H1 (cell line): ENCODE data around the gene ICA1. TPM values are rescaled to one million over a fixed set of nuclear protein-coding genes. Genes with fewer than 3 reads are reported as not detected.
"Not testable (repeated sequence)": the region's sequence is repeated elsewhere in the genome, so short reads cannot be mapped to it uniquely, and the experiment has no call there.

ENCODE experiments used
- CTCF ChIA-PET: fragments of 300-600 bp; sonication (Branson Sonifier 250); formaldehyde crosslinking; loops from one replicate; lab custom pipeline; 2021; ENCODE audit not compliant: partially characterized antibody; lab: Charles Lee
- POLR2A ChIA-PET: fragments of 300-600 bp; sonication (Branson Sonifier 250); formaldehyde crosslinking; loops from one replicate; lab custom pipeline; 2021; ENCODE audit warnings: inconsistent platforms; ENCODE audit not compliant: partially characterized antibody; lab: Charles Lee
- DNase-seq, 2 experiments: peaks; one replicate each; pipeline versions ENCODE4 v3.0.0 to v3.0.0-alpha.2; 2010 to 2022; ENCODE audit warnings: low spot score in 2 of 2, low read depth in 1 of 2, mixed read lengths in 1 of 2
- FAIRE-seq: peaks from 2 replicates; lab custom pipeline; 2011; peaks lifted over from hg19 to GRCh38; lab: Jason Lieb, UNC
- H2AFZ ChIP-seq: 2 replicates; pipeline ENCODE4 v1.8.1; 2012; ENCODE audit warnings: low read length, inconsistent platforms
- H2AK5ac ChIP-seq: 2 replicates; pipeline ENCODE4 v1.6.1; 2013; ENCODE audit warnings: low read depth, low read length
- H2BK120ac ChIP-seq: replicated peaks from 2 replicates; pipeline ENCODE3; 2013; ENCODE audit warnings: low read depth, low read length, inconsistent platforms
- H2BK12ac ChIP-seq: 2 replicates; pipeline ENCODE4 v1.6.1; 2013; ENCODE audit warnings: low read depth, low read length
- H2BK15ac ChIP-seq: 2 replicates; pipeline ENCODE4 v1.6.1; 2013; ENCODE audit warnings: low read length
- H2BK20ac ChIP-seq: 2 replicates; pipeline ENCODE4 v1.6.1; 2013; ENCODE audit warnings: low read length
- H2BK5ac ChIP-seq: 2 replicates; pipeline ENCODE4 v1.6.1; 2013; ENCODE audit warnings: low read depth, low read length
- H3K14ac ChIP-seq: 2 replicates; pipeline ENCODE4 v1.6.1; 2013; ENCODE audit warnings: inconsistent platforms; ENCODE audit not compliant: insufficient read length
- H3K18ac ChIP-seq: 2 replicates; pipeline ENCODE4 v1.6.1; 2013; ENCODE audit warnings: low read length; ENCODE audit errors: extremely low read depth
- H3K23ac ChIP-seq: 2 replicates; pipeline ENCODE4 v1.6.1; 2013; ENCODE audit warnings: inconsistent platforms; ENCODE audit not compliant: insufficient read length
- H3K23me2 ChIP-seq: 2 replicates; pipeline ENCODE4 v1.6.1; 2013; ENCODE audit warnings: low read depth, low read length
- H3K27ac ChIP-seq: 2 replicates; pipeline ENCODE4 v1.6.1; 2011; ENCODE audit warnings: low read depth, low read length, inconsistent platforms
- H3K27me3 ChIP-seq, 4 experiments: replicated peaks in 1 of 4; 1 replicate in 1 of 4; 2 replicates in 3 of 4; pipeline versions ENCODE4 v1.6.1 to v1.8.1; 2011 to 2013; ENCODE audit warnings: low read length in 3 of 4, mild to moderate bottlenecking in 3 of 4, inconsistent platforms in 2 of 4, mixed read lengths in 2 of 4, moderate library complexity in 1 of 4; ENCODE audit not compliant: control insufficient read depth in 3 of 4, insufficient read depth in 3 of 4; ENCODE audit errors: extremely low read depth in 1 of 4
- H3K36me3 ChIP-seq, 4 experiments: 2 replicates each; pipeline versions ENCODE4 v1.6.1 to v1.8.1; 2011 to 2013; ENCODE audit warnings: mild to moderate bottlenecking in 4 of 4, low read length in 3 of 4, moderate library complexity in 2 of 4, control low read depth in 1 of 4, inconsistent platforms in 1 of 4; ENCODE audit not compliant: insufficient read depth in 4 of 4, control insufficient read depth in 2 of 4
- H3K4ac ChIP-seq: replicated peaks from 2 replicates; pipeline ENCODE3; 2013; ENCODE audit warnings: low read length, low read depth, mixed read lengths, inconsistent platforms; ENCODE audit not compliant: insufficient read length
- H3K4me1 ChIP-seq, 4 experiments: replicated peaks in 1 of 4; 1 replicate in 1 of 4; 2 replicates in 3 of 4; pipeline versions ENCODE4 v1.6.1 to v1.8.1; 2011 to 2013; ENCODE audit warnings: low read length in 3 of 4, inconsistent platforms in 2 of 4, mixed read lengths in 1 of 4; ENCODE audit not compliant: insufficient read depth in 4 of 4, control insufficient read depth in 3 of 4
- H3K4me2 ChIP-seq, 2 experiments: 2 replicates each; pipeline versions ENCODE4 v1.6.1 to v1.8.1; 2011 to 2013; ENCODE audit warnings: low read depth in 2 of 2, low read length in 2 of 2, control low read depth in 1 of 2, inconsistent platforms in 1 of 2, mild to moderate bottlenecking in 1 of 2; ENCODE audit not compliant: insufficient read depth in 1 of 2
- H3K4me3 ChIP-seq, 4 experiments: fragments of 200-600, 300-600 bp in 1 of 4; sonication (generic), shearing (Covaris generic), sonication (Bioruptor Twin) in 1 of 4; 2 replicates each; pipeline versions ENCODE4 v1.5.1 to v1.8.1; 2011 to 2016; ENCODE audit warnings: low read length in 4 of 4, low read depth in 3 of 4, control low read depth in 2 of 4, inconsistent platforms in 2 of 4, mild to moderate bottlenecking in 2 of 4, mixed read lengths in 1 of 4, moderate library complexity in 1 of 4; ENCODE audit not compliant: insufficient read depth in 2 of 4; ENCODE audit errors: extremely low read depth in 1 of 4
- H3K56ac ChIP-seq: replicated peaks from 2 replicates; pipeline ENCODE3; 2013; ENCODE audit warnings: low read depth, mild to moderate bottlenecking, mixed read lengths, low read length, inconsistent platforms; ENCODE audit not compliant: insufficient read length
- H3K79me1 ChIP-seq: 2 replicates; pipeline ENCODE4 v1.6.1; 2013; ENCODE audit warnings: low read depth, low read length, control low read depth
- H3K79me2 ChIP-seq, 2 experiments: 2 replicates each; pipeline versions ENCODE4 v1.6.1 to v1.8.1; 2012 to 2013; ENCODE audit warnings: low read length in 2 of 2, mild to moderate bottlenecking in 2 of 2, inconsistent platforms in 1 of 2; ENCODE audit not compliant: insufficient read depth in 2 of 2, control insufficient read depth in 1 of 2
- H3K9ac ChIP-seq, 4 experiments: replicated peaks in 1 of 4; 1 replicate in 1 of 4; 2 replicates in 3 of 4; pipeline versions ENCODE4 v1.6.1 to v1.8.1; 2011 to 2013; ENCODE audit warnings: low read depth in 3 of 4, low read length in 3 of 4, control low read depth in 2 of 4, mild to moderate bottlenecking in 2 of 4, moderate library complexity in 2 of 4, inconsistent platforms in 1 of 4; ENCODE audit errors: extremely low read depth in 1 of 4
- H3K9me3 ChIP-seq, 2 experiments: 2 replicates each; pipeline versions ENCODE4 v1.6.1 to v1.8.1; 2012 to 2013; ENCODE audit warnings: mild to moderate bottlenecking in 2 of 2, moderate library complexity in 2 of 2, control low read depth in 1 of 2, inconsistent platforms in 1 of 2, low read depth in 1 of 2, low read length in 1 of 2, mixed read lengths in 1 of 2; ENCODE audit not compliant: insufficient read depth in 2 of 2
- H4K20me1 ChIP-seq, 2 experiments: replicated peaks in 1 of 2; 2 replicates each; pipeline versions ENCODE3 to v1.8.1; 2011 to 2013; ENCODE audit warnings: inconsistent platforms in 2 of 2, low read length in 2 of 2, mild to moderate bottlenecking in 1 of 2; ENCODE audit not compliant: insufficient read depth in 2 of 2, control insufficient read depth in 1 of 2
- H4K5ac ChIP-seq: 2 replicates; pipeline ENCODE4 v1.6.1; 2013; ENCODE audit warnings: low read length, low read depth, mixed read lengths, inconsistent platforms; ENCODE audit not compliant: insufficient read length
- H4K8ac ChIP-seq: 2 replicates; pipeline ENCODE4 v1.8.0; 2013; ENCODE audit warnings: mild to moderate bottlenecking, moderate library complexity, low read length, inconsistent platforms; ENCODE audit not compliant: insufficient read depth; ENCODE audit errors: extremely low read depth
- H4K91ac ChIP-seq: replicated peaks from 2 replicates; pipeline ENCODE3; 2013; ENCODE audit warnings: low read length, mixed read lengths, inconsistent platforms; ENCODE audit not compliant: insufficient read length
- CHD2 ChIP-seq: IDR thresholded peaks from 2 replicates; pipeline ENCODE4 v1.6.1; 2012; ENCODE audit warnings: low read length, improper control_type of control experiment
- KDM5A ChIP-seq: fragments of 200-600 bp; IDR thresholded peaks from 2 replicates; pipeline ENCODE4 v1.7.1; 2012; ENCODE audit warnings: mild to moderate bottlenecking, low read length, inconsistent platforms, mixed read lengths
- MAFK ChIP-seq: IDR thresholded peaks from 2 replicates; pipeline ENCODE4 v1.6.1; 2012; ENCODE audit warnings: low read depth, mild to moderate bottlenecking, improper control_type of control experiment, low read length
- POLR2AphosphoS5 ChIP-seq: IDR thresholded peaks from 2 replicates; pipeline ENCODE4 v1.6.1; 2011; ENCODE audit warnings: low read depth, low read length
- SIX5 ChIP-seq: IDR thresholded peaks from 2 replicates; pipeline ENCODE4 v1.6.1; 2011; ENCODE audit warnings: mild to moderate bottlenecking, low read depth, low read length
- SP2 ChIP-seq: IDR thresholded peaks from 2 replicates; pipeline ENCODE4 v1.6.1; 2012; ENCODE audit warnings: mild to moderate bottlenecking, low read length, inconsistent platforms
- USF2 ChIP-seq: IDR thresholded peaks from 2 replicates; pipeline ENCODE4 v1.6.1; 2011; ENCODE audit warnings: low read length, improper control_type of control experiment
- WGBS, 2 experiments: shearing (Covaris generic) in 1 of 2; methylation state at CpG; one replicate each; pipeline versions ENCODE4 v1.1.6 to v1.1.7; 2013 to 2015; ENCODE audit warnings: low lambda C conversion rate in 2 of 2, mixed read lengths in 2 of 2, inconsistent platforms in 1 of 2, low coverage in 1 of 2, missing lambda C conversion rate in 1 of 2; ENCODE audit not compliant: insufficient replicate concordance in 2 of 2, insufficient coverage in 1 of 2, insufficient read length in 1 of 2; ENCODE audit errors: extremely low coverage in 1 of 2, missing lambda C conversion rate in 1 of 2; 5-methylcytosine and 5-hydroxymethylcytosine counted together
- polyA plus RNA-seq, 7 experiments: library from polyadenylated mRNA; depleted of rRNA in 3 of 7; stranded (reverse) in 5 of 7; unstranded in 2 of 7; fragments of >200 nt in 5 of 7; fragments of 200-250 nt in 2 of 7; gene quantifications; 1 replicate in 5 of 7; 2 replicates in 1 of 7; 4 replicates in 1 of 7; pipeline versions ENCODE4 v1.2.1 to v1.2.3, GENCODE V29; 2011 to 2013; ENCODE audit warnings: missing spikeins in 2 of 7, mixed read lengths in 2 of 7
- total RNA-seq: library from RNA; stranded (reverse); fragmentation: NEBNext Ultra II Directional; extraction: Animal tissue kit (Norgen Biotek cat#: 25700); gene quantifications from 2 replicates; pipeline ENCODE4 v1.2.1, GENCODE V29; 2021

Gene ICA1
- total and polyA plus RNA-seq, 2 of the 8 experiments (the other 6 are each of a cell fraction or from before 2014, with no cell fraction given), result 14.9 to 37.1 TPM

- TF ChIP-seq SIX5, result no peak
- no peak for TF ChIP-seq POLR2AphosphoS5
- no peak for TF ChIP-seq CHD2
- TF ChIP-seq MAFK, result no peak
- TF ChIP-seq SP2, result no peak
- TF ChIP-seq KDM5A, result no peak
- no peak for TF ChIP-seq USF2
Observed at GRCh38 chr7:8063706-8064297, 198.2 kb downstream of the ICA1 start (continued).

- H2AFZ ChIP-seq, FAIRE-seq, H3K18ac ChIP-seq, H3K4me2 ChIP-seq, H3K79me1 ChIP-seq, H4K5ac ChIP-seq, H2AK5ac ChIP-seq, H3K9me3 ChIP-seq, H3K27me3 ChIP-seq, DNase-seq, H3K4ac ChIP-seq, H3K4me1 ChIP-seq, H3K14ac ChIP-seq, H2BK5ac ChIP-seq, H3K23me2 ChIP-seq, H3K36me3 ChIP-seq, H3K27ac ChIP-seq, H2BK12ac ChIP-seq, H3K4me3 ChIP-seq, H3K56ac ChIP-seq, H2BK20ac ChIP-seq, H3K23ac ChIP-seq, H3K9ac ChIP-seq, H3K79me2 ChIP-seq, H2BK15ac ChIP-seq, H4K8ac ChIP-seq, POLR2A ChIA-PET, H4K20me1 ChIP-seq, H4K91ac ChIP-seq, H2BK120ac ChIP-seq: not testable (repeated sequence)
- 99% methylated on average over 5 of the region's 5 CpGs; no CpG with 5 or more reads in 1 of the 2 experiments for WGBS, 2 experiments
- CTCF ChIA-PET, result interaction anchor here (0.7 to 2.0 kb wide), 3 partner anchors 12 to 41 kb away, joined by 3 to 7 read pairs (median 4); no protein-coding TSS in a partner anchor
Observed at GRCh38 chr7:8063300-8063699, 198.7 kb downstream of the ICA1 start.
